IgD-negative memory B cell (primary cell): ENCODE results near the gene SVIL. TPM values are rescaled to one million over a fixed set of nuclear protein-coding genes. Genes with fewer than 3 reads are reported as not detected.
"Not testable (repeated sequence)": the region's sequence is repeated elsewhere in the genome, so short reads cannot be mapped to it uniquely, and the experiment has no call there.

ENCODE experiments used
- H3K27ac Mint-ChIP-seq, 3 donors: one replicate each; pipeline ENCODE4 v1.8.0; 2020 to 2022; ENCODE audit warnings: mild to moderate bottlenecking in 3 of 3, mixed read lengths in 3 of 3, moderate library complexity in 1 of 3
- H3K27me3 Mint-ChIP-seq: one replicate; pipeline ENCODE4 v1.8.0; 2021; ENCODE audit warnings: mixed read lengths
- H3K36me3 Mint-ChIP-seq: one replicate; pipeline ENCODE4 v1.8.0; 2020; ENCODE audit warnings: mild to moderate bottlenecking, mixed read lengths
- H3K4me1 Mint-ChIP-seq, 3 donors: one replicate each; pipeline ENCODE4 v1.8.0; 2020 to 2022; ENCODE audit warnings: mixed read lengths in 3 of 3, mild to moderate bottlenecking in 1 of 3
- H3K4me3 Mint-ChIP-seq, 4 donors: one replicate each; pipeline ENCODE4 v1.8.0; 2020 to 2022; ENCODE audit warnings: mild to moderate bottlenecking in 4 of 4, mixed read lengths in 4 of 4, moderate library complexity in 3 of 4
- H3K9me3 Mint-ChIP-seq, 3 donors: one replicate each; pipeline ENCODE4 v1.8.0; 2020 to 2021; ENCODE audit warnings: mixed read lengths in 3 of 3, mild to moderate bottlenecking in 1 of 3
- polyA plus RNA-seq: library from polyadenylated mRNA; unstranded; fragments of 300-500 nt; fragmentation: Illumina TruSeq; gene quantifications from one replicate; pipeline ENCODE4 v1.2.3, GENCODE V29; 2021

SVIL gene
- polyA plus RNA-seq, 1 donor from 2014 or later, result 2.6 TPM

GRCh38 chr10:29621161-29621560 lies 13.6 kb downstream of the SVIL start:
- no peak overlapping the region for H3K4me3 Mint-ChIP-seq
- H3K9me3 Mint-ChIP-seq, result peaks cover 0 to 2% (median 0%) of the 10 kb centered on the region in 3 donors
- peaks cover 2% of the 10 kb centered on the region for H3K27me3 Mint-ChIP-seq
- peaks cover 0 to 1% (median 1%) of the 10 kb centered on the region in 3 donors for H3K4me1 Mint-ChIP-seq
- H3K27ac Mint-ChIP-seq, result no peak overlapping the region
- H3K36me3 Mint-ChIP-seq, result peaks cover 1% of the 10 kb centered on the region

- Mint-ChIP-seq H3K27ac (no peak overlapping the region), H3K27me3 (peaks cover 2% of the 10 kb centered on the region), H3K4me3 (no peak overlapping the region), H3K36me3 (no peaks in the 10 kb centered on the region), H3K4me1 (peaks cover 0 to 1% (median 1%) of the 10 kb centered on the region in 3 donors), H3K9me3 (peaks cover 0 to 2% (median 0%) of the 10 kb centered on the region in 3 donors)
These were observed 14.6 kb downstream of the SVIL start for GRCh38 chr10:29620112-29620690.

DNA sequence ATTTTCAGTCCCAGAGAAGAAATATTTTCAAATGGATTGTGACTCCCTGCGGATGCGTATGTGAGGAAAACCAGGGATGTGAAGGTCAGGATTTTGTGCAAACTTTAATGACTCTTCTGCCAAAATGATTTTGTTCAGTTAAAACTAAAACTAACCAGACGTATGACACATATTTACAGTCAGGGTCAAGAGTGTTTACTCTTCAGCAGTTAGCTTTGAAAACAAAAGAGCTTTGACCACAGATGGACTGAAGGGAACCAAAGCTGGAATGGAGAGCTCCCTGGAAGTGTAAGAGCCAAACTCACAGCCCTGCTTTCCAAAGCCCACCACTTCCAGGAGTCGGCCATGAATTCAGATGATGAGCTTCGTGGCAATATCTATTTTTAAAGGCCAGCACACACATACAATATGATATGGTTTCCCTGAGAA lies 15.5 kb downstream of the SVIL start:
- H3K36me3 Mint-ChIP-seq, result no peaks in the 10 kb centered on the region
- H3K27ac Mint-ChIP-seq, result no peak overlapping the region
- H3K9me3 Mint-ChIP-seq, result peaks cover 0 to 5% (median 0%) of the 10 kb centered on the region in 3 donors
- H3K27me3 Mint-ChIP-seq, result peaks cover 2% of the 10 kb centered on the region
- H3K4me3 Mint-ChIP-seq, result no peak overlapping the region
- H3K4me1 Mint-ChIP-seq, result peaks cover 0 to 1% (median 1%) of the 10 kb centered on the region in 3 donors

DNA sequence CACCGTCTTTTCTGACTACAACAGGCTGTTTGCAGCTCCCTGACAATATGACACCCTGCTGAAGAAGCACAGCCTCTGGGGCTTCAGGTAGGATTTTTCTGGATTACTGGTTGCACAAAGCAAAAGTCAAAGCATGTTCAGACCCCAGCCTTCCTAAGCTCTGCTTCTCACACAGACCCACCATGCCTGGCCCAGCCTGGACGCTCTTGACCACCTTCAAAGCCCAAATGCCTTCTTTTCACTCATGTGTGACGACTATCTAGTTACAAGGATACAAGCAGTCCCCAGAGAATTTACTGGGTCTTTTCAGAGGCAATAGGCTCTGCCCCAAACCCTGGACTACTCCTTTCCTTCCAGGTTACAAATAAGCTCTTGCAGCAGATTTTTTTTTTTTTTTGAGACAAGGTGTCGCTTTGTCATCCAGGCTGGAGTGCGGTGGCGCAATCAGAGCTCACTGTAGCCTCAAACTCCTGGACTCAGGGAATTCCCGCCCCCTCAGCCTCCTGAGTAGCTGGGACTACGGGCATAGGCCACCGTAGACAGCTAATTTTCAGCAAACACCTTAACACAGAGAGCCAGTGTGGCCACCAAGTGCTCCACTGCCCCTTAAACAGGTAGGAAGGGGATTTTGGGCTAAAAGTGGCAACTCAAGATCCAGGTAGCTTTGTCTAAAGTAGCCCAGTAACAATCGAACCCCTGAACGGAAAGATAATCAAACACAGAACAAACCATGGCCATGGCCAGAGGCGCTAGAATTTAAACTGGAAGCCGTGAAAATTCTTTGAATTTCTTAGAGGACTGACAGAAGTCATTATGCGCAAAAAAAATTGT lies 16.2 kb downstream of the SVIL start:
- Mint-ChIP-seq H3K9me3 (peaks cover 0 to 6% (median 0%) of the 10 kb centered on the region in 3 donors), H3K27me3 (peaks cover 2% of the 10 kb centered on the region), H3K4me3 (no peak overlapping the region), H3K36me3 (no peaks in the 10 kb centered on the region), H3K27ac (no peak overlapping the region), H3K4me1 (peaks cover 0 to 1% (median 1%) of the 10 kb centered on the region in 3 donors)

GRCh38 chr10:29617880-29618340 lies 16.9 kb downstream of the SVIL start:
- peaks cover 0 to 6% (median 0%) of the 10 kb centered on the region in 3 donors for H3K9me3 Mint-ChIP-seq
- H3K4me1 Mint-ChIP-seq, result peaks cover 0 to 1% (median 1%) of the 10 kb centered on the region in 3 donors
- no peaks in the 10 kb centered on the region for H3K36me3 Mint-ChIP-seq
- H3K27ac Mint-ChIP-seq, result no peak overlapping the region
- no peak overlapping the region for H3K4me3 Mint-ChIP-seq
- peaks cover 2% of the 10 kb centered on the region for H3K27me3 Mint-ChIP-seq

GRCh38 chr10:29616542-29616941 lies 18.2 kb downstream of the SVIL start:
- Mint-ChIP-seq H3K9me3 (peaks cover 0 to 4% (median 0%) of the 10 kb centered on the region in 3 donors), H3K4me3 (no peak overlapping the region), H3K36me3 (no peaks in the 10 kb centered on the region), H3K4me1 (peaks cover 0 to 1% (median 0%) of the 10 kb centered on the region in 3 donors), H3K27me3 (peaks cover 4% of the 10 kb centered on the region), H3K27ac (no peak overlapping the region)

DNA sequence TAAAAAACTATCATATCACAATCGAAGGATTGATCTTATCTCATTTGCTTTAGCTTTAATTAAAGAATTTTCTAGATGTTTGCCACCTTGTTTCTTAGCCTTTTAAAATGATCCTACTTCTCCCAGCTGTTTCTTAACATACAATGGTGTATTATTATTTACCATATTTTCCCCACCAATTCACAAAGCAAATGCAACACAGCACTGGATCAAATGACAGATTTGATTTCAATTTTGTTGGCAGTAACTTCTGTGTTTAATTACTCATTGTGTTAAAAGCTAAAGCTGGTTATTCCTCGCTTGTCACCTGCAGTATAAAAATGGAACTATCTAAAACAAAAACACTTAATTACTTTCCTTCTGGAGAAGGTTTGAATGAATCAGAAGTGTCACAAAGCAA lies 19.6 kb downstream of the SVIL start:
- peaks cover 0 to 2% (median 1%) of the 10 kb centered on the region in 3 donors for H3K4me1 Mint-ChIP-seq
- H3K4me3 Mint-ChIP-seq, result no peak overlapping the region
- H3K9me3 Mint-ChIP-seq, result peaks cover under 1 to 9% (median 3%) of the 10 kb centered on the region in 3 donors
- no peaks in the 10 kb centered on the region for H3K36me3 Mint-ChIP-seq
- peaks cover 4% of the 10 kb centered on the region for H3K27me3 Mint-ChIP-seq
- H3K27ac Mint-ChIP-seq, result no peak overlapping the region

- not testable (repeated sequence) for H3K27me3 Mint-ChIP-seq, H3K36me3 Mint-ChIP-seq, H3K4me3 Mint-ChIP-seq, H3K27ac Mint-ChIP-seq, H3K4me1 Mint-ChIP-seq
- H3K9me3 Mint-ChIP-seq, result peaks cover 3 to 12% (median 3%) of the 10 kb centered on the region in 3 donors
These were observed 20.5 kb downstream of the SVIL start for GRCh38 chr10:29614289-29614688.

GRCh38 chr10:29613791-29614190 lies 21.0 kb downstream of the SVIL start:
- H3K27me3 Mint-ChIP-seq, result peaks cover 6% of the 10 kb centered on the region

GRCh38 chr10:29613196-29613595 lies 21.6 kb downstream of the SVIL start:
- no peak overlapping the region for H3K27ac Mint-ChIP-seq
- no peak overlapping the region for H3K4me3 Mint-ChIP-seq
- H3K36me3 Mint-ChIP-seq, result no peaks in the 10 kb centered on the region
- peaks cover 3 to 12% (median 3%) of the 10 kb centered on the region in 3 donors for H3K9me3 Mint-ChIP-seq
- peaks cover 6% of the 10 kb centered on the region for H3K27me3 Mint-ChIP-seq
- H3K4me1 Mint-ChIP-seq, result peaks cover 0 to 2% (median 0%) of the 10 kb centered on the region in 3 donors

More at GRCh38 chr10:29613791-29614190, 21.0 kb downstream of the SVIL start:
- H3K4me3 Mint-ChIP-seq, result no peak overlapping the region
- no peaks in the 10 kb centered on the region for H3K36me3 Mint-ChIP-seq
- peaks cover 3 to 12% (median 3%) of the 10 kb centered on the region in 3 donors for H3K9me3 Mint-ChIP-seq
- H3K27ac Mint-ChIP-seq, result no peak overlapping the region
- peaks cover 0 to 2% (median under 1%) of the 10 kb centered on the region in 3 donors for H3K4me1 Mint-ChIP-seq

DNA sequence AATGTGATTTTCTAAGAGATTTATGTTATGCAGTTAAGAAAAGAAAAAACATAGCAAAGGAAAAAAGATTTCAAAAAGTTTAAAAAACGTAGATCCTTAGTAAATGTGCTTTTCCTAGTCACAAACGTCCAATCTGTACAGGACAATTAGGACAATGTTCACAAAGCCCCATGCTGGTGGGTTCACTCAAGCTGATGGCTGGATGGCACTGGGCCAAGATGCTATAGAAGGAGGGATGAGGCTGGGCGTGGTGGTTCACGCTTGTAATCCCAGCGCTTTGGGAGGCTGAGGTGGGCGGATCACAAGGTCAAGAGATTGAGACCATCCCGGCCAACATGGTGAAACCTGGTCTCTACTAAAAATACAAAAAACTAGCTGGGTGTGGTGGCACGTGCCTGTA lies 22.1 kb downstream of the SVIL start:
- peaks cover 7% of the 10 kb centered on the region for H3K27me3 Mint-ChIP-seq
- H3K36me3 Mint-ChIP-seq, result no peaks in the 10 kb centered on the region
- peaks cover 0 to 2% (median 0%) of the 10 kb centered on the region in 3 donors for H3K4me1 Mint-ChIP-seq
- peaks cover 3 to 12% (median 3%) of the 10 kb centered on the region in 3 donors for H3K9me3 Mint-ChIP-seq
- H3K27ac Mint-ChIP-seq, result no peak overlapping the region
- H3K4me3 Mint-ChIP-seq, result no peak overlapping the region

DNA sequence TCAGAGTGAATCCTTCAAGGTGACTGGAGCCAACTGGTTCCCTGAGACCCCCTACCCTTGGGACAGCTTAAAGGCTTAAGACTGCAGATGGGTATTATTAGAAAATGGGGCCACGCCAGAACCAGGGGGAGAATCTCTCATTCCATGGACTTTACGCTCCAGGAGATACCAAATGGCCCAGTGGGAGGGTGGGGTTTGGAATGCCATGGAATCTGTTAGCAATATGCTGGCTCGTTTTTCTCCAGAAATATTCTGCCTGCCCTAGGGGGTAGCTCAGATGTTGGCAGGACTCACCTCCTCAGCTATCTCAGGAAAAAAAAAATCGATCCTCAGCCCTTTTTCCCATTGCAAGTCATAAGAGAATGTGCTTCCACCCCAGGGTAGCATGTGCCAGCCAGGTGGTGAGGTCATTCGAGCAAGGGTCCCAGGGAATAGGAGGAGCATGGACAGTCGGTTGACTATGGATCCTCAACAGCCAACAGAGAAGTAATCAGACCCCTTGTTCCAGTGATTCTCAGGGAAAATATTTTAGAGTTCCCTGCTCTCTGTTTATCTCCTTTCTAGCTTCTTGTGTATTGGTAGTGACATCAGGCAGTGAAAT lies 22.9 kb downstream of the SVIL start:
- Mint-ChIP-seq H3K27ac (no peak overlapping the region), H3K4me3 (no peak overlapping the region), H3K36me3 (no peaks in the 10 kb centered on the region), H3K27me3 (peaks cover 9% of the 10 kb centered on the region), H3K9me3 (peaks cover 3 to 12% (median 3%) of the 10 kb centered on the region in 3 donors), H3K4me1 (peaks cover 0 to 2% (median 0%) of the 10 kb centered on the region in 3 donors)

- Mint-ChIP-seq H3K27ac (no peak overlapping the region), H3K4me1 (peaks cover 0 to 2% (median 0%) of the 10 kb centered on the region in 3 donors), H3K9me3 (peaks cover 3 to 12% (median 3%) of the 10 kb centered on the region in 3 donors), H3K36me3 (no peaks in the 10 kb centered on the region), H3K4me3 (no peak overlapping the region), H3K27me3 (peaks cover 8% of the 10 kb centered on the region)
These were observed 23.7 kb downstream of the SVIL start for GRCh38 chr10:29610876-29611647.

DNA sequence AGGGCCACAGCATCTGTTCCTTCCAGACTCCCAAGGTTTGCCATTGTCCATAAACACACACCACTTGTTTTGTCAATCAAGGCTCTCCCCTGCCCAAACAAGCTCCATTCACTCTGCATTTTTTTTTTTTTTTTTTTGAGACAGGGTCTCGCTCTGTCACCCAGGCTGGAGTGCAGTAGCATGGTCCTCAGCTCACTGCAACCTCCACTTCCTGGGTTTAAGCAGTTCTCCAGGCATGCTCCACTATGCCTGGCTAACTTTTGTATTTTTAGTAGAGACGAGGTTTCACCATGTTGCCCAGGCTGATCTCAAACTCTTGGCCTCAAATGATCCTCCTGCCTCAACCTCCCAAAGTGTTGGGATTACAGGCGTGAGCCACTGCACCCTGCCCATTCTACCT lies 24.4 kb downstream of the SVIL start:
- Mint-ChIP-seq H3K27ac (peak overlapping the region in 1 of 3 donors; percentile 46), H3K9me3 (peaks cover 3 to 12% (median 3%) of the 10 kb centered on the region in 3 donors)
- not testable (repeated sequence) for H3K4me3 Mint-ChIP-seq, H3K4me1 Mint-ChIP-seq, H3K36me3 Mint-ChIP-seq, H3K27me3 Mint-ChIP-seq
